ENCODE measurements around the gene PSORS1C2.

The PSORS1C2 gene

DNA sequence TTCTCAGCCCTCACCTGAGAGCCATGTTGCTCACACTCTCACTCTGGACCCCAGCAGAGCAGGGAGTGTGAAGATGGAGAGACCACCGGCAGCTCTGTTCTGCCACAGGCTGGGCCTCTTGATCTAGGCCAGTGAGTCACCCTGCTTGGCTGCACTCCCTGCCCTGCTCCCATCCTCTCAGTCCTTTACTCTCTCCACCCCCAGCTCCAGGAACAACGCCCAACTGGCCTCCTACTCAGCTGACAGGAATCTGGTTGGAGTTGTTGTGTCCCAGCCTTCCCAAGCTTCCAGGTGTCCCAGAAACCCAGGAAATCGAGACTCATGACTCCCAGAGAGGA, 24.4 kb downstream of the PSORS1C2 start, which contains the start of gene PSORS1C1:
Gene PSORS1C1 (plus strand): TSS at position 260 of the 338 bp plus-strand sequence. CDS start 14,833 bp downstream, outside the sequence.
- DNase-seq (ENCODE audit: low read depth in 2 of 2), result no peak

DNA sequence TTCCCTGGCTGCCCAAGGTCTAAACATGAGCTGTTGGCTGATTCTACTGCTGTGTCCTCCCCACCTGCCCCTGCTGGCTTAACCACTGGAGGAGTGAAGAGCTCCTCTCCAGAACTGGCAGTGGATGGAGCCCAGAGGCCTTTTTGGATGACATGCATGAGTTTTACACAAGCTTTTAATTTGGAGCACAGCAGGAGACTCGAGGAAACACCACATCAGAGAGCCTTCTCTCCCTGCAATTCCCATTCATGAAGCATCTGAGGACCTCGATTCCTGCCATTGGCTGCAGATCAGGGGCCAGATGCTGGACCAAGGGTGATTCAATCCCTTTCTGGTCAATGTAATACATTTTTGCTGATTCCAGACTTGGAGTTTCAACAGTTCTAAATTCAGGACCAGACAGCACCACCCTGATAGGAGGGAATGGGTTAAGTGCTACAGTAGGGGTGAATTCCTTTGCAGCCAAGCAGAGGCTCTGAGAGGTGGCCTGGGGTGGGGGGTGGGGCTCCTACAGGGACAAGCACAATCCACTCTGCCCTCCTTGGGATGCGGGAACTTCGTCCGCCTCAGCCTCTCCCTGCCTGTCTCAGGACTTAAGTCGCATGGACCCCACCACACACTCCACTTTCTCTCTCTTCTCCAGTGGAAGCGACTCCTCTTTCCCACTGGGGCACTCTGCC, 24.9 kb downstream of the PSORS1C2 start:
- no peak for DNase-seq (ENCODE audit: low read depth in 2 of 2)

DNA sequence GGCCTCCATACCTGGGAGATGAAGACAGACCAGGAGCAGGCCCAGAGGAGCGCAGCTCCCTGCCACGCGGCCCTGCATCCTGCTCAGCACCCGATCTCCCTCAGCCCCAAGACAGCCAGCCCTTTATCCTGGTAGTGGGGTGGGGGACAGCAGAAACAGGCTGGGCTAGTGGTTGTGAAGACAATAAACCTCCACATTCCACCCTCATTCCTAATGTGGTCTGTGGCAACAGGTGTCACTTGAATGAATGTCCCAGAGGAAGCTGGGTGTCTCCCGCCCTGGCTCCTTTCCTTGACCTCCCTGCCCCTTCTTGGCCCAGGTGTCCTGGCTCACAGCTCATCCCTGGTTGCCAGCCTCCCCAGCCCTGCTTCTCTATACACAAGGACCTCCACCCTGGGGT, 26.4 kb downstream of the PSORS1C2 start, which contains the start of gene C6orf15:
Gene C6orf15 (minus strand): TSS at position 98 of the 400 bp plus-strand sequence. CDS start 20 bp downstream, at position 78.
- no peak for DNase-seq (ENCODE audit: low read depth in 2 of 2)

DNA sequence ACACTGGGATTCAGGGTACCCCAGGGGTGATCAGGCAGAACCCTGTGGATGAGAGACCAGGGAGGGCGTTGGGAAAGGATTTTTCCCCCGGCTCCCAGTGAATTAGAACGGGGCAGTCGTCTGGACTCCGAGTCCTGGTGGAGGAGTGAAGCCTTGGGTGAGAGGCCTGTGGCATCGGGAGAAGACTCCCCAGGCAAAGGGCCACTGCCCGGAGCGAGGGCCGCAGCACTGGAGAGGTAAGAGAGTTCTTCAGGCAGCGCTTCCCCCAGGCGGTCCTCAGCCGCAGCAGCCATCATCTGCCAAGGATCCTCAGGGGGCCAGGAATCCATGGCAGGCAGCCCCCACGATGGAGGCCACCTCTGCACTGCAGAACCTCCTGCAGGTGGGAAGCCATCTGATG, 27.2 kb downstream of the PSORS1C2 start:
- no peak for DNase-seq (ENCODE audit: low read depth in 2 of 2)

DNA sequence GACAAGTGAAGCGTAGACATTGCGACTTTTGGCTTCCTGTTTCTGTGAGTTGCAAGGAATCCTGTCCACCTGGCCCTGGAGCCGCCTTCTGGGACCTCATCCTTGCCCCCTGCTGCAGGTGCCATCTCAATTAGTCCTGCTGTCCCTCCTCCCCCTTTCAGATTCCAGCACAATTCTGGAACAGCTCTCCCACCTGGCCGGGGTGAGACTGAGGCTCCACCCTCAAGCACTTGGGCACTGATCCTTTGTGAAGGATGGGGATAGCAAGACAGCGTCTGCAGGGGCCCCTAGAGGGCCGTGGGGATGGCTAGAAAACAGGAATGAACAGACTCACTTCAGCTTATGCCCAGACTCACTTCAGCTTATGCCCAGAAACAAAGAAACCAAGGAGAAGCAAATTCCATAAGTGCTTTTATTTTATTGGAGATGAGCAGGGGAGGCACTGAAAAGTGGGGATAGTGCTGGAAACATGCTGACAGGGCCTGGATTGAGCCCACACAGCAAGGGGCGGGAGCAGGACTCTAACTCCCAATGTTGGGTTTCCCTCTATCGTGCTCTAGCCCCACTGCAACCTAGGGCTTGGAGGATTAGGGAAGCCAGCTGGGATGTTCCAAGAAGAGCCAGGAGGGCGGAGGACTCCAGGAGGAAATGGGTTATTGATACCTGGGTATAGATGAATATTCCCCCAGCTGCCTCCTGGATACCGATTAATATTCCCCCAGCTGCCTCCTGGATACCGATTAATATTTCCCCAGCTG, 27.9 kb downstream of the PSORS1C2 start:
- no peak for DNase-seq (ENCODE audit: low read depth in 2 of 2)

DNA sequence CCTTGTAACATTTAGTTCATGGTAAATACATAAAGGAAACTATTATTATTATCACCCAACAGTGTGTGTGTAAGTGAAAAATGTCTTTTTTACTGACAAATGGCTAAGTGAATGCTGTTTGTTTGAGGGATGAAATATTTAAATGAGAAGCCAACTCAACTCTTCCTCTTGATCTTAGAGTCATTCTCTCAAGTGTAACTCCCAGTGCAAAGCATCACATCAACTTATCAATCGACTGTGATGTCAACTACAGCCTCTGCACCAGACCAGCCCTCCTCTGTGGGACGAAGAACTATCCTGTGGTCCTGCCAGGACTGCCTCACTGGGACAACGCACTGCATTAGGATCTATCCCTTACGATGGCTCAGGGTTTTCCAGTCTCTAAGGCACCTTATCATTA, 31.8 kb downstream of the PSORS1C2 start:
- DNase-seq (ENCODE audit: low read depth in 2 of 2), result no peak

DNA sequence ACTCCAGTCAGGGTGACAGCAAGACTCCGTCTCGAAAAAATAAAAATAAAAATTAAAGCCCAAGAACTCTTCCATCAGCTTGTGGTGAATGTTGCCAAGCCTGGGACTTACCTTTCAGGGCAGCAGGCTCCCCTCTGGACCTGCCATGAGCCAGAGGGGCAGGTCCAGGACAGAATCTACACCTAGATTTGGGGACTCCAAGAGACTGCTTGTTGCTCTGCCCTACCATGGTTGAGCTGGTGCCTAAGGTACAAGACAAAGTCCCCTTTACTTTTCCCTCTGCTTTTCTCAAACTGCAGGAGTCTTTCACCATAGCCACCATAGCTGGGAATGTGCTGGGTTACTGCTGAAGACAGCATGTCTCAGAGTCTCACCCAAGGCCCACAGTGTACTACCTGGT, 35.7 kb downstream of the PSORS1C2 start:
- no peak for DNase-seq (ENCODE audit: low read depth in 2 of 2)

DNA sequence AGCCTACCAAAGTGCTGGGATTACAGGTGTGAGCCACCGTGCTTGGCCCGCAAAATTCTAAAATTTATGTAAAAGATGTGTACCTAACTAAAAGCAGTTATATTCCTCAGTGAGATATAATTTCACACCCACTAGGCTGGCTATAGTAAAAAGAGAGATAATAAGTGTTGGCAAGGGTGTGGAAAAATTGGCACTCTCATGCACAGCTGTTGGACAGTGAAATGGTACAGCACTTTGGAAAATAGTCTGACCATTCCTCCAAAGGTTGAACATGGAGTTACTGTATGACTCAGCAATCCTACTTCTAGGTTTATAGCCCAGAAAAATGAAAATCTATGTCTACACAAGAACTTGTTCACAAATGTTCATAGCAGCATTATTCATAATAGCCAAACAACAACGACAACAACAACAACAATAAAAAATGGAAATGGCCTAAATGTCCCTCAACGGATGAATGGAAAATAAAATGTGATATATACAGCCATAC, 40.4 kb downstream of the PSORS1C2 start:
- no peak for DNase-seq (ENCODE audit: low read depth in 2 of 2)

DNA sequence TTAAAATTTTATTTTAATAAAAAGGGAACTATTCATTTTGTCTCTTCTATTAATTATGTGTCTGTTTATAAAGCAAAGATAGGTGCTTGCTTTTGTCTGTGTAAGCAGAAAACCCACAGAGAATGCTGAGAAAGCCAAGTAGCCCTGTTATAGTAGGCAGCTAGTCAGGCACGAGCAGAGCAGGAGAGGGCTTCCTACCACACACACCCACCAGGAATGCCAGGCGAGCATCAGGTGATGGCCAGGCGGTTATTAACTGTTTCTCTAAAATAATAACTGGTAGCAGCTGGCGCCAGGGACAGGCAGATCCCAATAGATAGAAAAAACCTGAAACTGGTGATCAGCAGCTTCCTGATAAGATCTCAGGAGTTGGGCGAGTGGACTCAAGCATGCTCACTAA, 42.2 kb downstream of the PSORS1C2 start:
- DNase-seq (ENCODE audit: low read depth in 2 of 2), result no peak

DNA sequence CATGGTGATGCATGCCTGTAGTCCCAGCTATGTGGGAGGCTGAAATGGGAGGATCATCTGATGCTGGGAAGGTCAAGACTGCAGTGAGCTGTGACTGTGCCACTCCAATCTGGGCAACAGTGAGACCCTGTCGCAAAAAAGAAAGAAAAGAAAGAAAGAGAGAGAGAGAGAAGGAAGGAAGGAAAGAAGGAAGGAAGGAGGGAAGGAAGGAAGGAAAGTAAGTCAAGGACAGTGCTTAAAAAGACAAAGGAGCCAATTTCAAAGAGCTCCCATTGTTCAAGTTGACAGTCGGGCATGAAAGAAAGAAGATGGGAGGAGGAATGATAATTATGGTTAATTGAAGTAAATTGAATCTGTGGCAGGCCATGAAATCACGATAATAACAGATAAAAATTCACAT, 42.7 kb downstream of the PSORS1C2 start:
- no peak for DNase-seq (ENCODE audit: low read depth in 2 of 2)

DNA sequence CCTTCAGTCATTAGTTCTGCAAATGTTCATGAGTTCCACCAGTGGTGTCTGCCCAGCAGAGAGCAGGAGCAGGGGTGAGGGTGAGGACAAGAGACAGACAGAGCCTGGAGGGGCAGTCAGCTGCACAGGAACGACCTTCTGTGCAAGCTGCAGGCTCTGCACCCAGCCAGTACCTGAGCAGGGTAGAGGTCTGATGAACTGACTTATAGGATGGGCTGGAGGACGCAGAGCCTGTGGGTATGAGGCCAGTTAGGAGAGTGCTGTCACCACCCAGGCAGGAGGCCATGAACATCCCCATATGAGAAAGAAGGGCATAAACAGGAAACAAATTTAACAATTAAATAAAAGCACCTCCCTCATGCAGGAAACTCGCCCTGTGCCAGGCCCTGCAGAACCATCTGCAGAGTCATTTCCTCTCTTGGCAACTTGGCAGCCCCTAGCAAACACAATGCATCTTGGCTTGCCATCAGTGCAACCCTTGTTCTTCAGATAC, 44.4 kb downstream of the PSORS1C2 start:
- DNase-seq (ENCODE audit: low read depth in 2 of 2), result no peak

DNA sequence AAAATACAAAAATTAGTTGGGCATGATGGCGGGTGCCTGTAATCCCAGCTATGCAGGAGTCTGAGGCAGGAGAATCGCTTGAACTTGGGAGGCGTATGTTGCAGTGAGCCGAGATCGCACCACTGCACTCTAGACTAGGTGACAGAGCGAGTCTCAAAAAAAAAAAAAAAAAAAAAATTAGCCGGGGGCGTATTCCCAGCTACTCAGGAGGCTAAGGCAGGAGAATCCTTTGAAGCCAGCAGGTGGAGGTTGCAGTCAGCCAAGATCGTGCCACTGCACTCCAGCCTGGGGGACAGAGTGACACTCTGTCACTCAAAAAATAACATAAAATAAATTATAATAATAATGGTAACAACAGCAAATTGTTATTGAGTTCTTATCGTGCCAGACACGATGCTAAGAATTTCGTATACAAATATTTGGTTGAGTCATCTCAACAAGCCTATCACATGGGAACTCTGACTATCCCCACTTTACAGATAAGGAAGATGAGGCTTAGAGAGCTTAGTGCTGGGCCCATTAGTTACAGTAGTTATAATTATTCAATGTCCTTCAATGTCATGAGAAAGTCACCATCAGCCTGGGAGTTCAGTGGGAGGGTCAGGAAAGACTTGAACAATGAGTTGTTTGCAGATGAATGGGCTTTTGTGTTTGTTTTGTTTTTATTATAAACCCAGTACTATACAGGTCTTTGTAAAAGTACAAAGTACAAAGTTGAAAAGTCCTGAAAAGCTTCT, 45.9 kb downstream of the PSORS1C2 start:
- no peak for DNase-seq (ENCODE audit: low read depth in 2 of 2)

DNA sequence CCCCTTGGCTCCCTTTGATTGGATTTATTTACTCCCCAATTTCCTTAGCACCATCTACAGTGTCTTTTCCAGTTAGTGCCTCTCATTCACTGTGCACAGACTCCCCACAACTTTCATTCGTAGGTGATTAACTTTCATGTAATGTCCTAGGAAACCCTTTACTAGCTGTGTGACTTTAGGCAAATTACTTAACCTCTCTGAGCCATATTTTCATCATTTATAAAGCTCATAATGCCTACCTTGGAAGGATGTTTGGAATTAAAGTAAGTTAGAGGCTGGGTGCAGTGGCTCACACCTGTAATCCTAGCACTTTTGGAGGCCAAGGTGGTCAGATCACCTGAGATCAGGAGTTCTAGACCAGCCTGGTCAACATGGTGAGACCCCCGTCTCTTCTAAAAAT, 46.6 kb downstream of the PSORS1C2 start:
- no peak for DNase-seq (ENCODE audit: low read depth in 2 of 2)

DNA sequence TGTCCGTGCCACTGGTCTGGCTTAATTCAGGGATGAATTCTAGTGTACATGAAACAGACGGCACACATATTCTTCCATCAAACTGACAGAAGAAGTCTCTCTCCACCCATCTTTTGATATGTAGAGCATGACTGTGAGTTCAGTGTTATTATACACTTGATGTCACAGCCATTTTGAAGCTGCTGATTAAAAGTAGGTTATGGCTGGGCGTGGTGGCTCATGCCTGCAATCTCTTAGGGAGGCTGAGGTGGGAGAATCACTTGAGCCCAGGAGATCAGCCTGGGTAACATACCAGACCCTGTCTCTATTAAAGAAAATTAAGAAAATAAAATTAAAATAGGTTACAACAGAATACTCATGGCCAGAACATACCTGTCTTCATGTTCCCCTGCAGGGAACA, 47.2 kb downstream of the PSORS1C2 start:
- no peak for DNase-seq (ENCODE audit: low read depth in 2 of 2)

DNA sequence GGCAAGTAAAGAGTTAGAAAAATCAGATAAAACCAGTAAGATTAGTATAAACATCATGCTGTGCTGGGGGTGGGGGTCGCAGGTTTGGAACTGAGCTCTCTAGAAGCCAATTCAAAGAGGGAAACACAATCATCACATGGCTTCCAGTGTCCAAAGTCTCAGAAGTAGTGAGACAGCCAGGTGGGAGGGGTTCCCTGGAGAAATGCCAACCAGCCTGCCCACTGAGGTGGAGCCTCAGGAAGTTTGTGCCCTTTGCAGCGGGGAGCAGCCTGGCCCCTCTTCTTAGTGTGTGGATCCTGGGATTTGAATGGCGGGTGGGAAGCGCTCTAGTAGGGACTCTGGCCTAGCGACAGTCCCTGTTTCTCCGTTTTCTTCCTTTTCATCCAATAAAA, 47.9 kb downstream of the PSORS1C2 start:
- no peak for DNase-seq (ENCODE audit: low read depth in 2 of 2)

DNA sequence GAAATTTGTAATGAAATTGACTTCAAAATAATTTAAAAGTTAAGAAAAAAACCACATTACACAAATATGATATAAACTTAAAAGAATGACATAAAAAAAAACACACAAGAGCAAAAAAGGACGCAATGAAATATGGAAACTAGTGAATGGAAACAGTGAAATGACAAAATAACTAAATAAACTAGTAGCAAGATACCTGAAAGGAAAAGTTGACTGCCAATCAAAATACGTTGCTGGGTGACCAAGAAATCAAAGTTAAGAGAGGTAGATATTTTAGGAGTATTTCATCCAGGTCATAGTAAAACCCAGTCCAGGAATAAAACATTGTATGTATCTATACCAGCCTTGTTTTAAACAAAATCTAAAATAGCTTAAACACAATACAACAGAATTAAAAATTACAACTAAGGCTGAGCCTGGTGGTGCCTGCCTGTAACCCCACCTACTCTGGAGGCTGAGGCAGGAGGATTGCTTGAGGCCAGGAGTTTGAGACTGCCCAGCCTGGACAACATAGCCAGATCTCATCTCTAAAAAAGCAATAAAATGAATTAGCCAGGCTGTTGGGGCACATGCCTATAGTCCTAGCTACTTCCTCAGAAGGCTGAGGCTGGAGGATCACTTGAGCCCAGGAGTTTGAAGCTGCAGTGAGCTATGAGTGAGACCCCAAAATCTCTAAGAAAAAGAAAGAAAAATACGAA, 48.4 kb downstream of the PSORS1C2 start:
- DNase-seq (ENCODE audit: low read depth in 2 of 2), result no peak

Measured in activated CD8-positive, alpha-beta memory T cell treated with anti-CD3 and anti-CD28 coated beads for 4 hours (primary cell).